Right kidney (tissue), 1 donor: ENCODE measurements around the gene USP35.
"Not testable (repeated sequence)": the region's sequence is repeated elsewhere in the genome, so short reads cannot be mapped to it uniquely, and the experiment has no call there.

ENCODE experiments used
- DNase-seq: peaks from one replicate; pipeline ENCODE4 v3.0.0-alpha.2; 2016

The USP35 gene

DNA sequence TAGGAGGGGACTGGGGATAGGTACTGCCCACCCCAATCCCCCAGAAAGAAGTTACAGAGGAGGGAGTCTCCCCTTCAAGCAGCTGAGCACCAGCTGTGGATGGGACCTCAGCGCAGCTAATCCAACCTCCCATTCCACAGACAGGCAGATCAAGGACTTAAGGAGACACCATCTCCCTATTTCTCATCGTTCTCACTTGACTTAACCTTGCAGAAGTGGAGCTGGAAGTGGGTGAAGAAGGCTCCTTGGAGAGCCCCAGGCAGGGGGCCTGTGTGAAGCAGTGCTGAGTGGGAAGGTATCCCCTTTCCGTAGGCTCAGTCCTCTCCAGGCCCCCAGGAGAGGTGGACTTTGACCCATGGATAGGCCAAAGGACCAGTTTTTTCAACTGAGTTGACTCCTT lies 27.3 kb downstream of the USP35 start:
- DNase-seq, result no peak

DNA sequence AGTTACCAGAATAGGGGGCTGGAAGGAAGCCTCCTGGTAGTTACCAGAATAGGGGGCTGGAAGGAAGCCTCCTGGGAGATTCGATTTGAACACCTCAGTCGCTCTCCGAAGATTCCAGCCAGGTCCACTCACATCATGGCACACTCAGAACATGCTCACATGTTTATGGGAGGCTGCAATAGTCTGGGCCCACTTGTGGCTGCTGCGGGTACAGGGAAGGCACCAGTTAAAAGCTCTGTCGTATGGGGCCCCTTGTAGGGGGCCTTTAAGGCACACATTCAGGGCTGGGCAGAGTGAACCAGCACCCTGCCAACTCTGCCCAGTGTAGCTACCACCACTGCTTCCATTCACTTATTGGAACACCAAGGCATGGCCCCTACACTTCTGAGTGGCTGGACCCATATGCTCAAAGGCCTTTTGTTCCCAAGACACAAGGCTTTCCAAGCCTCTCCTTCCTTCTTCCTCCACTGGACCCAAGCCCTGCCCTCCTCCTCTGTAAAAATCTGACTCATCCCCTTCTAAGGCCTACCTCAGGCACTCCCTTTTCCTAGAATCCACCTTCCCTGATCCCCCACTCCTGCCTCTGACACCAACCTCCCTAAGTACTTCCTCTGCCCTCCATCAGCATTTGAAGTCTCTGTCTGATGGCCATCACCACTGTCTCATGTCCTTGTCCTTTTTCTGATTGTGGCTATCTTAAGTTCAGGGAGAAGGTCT lies 28.0 kb downstream of the USP35 start:
- DNase-seq, result no peak

- no peak for DNase-seq
Observed at GRCh38 chr11:78217650-78218541, 29.2 kb downstream of the USP35 start.

- no peak for DNase-seq
Observed at GRCh38 chr11:78218707-78219492, 30.2 kb downstream of the USP35 start.

DNA sequence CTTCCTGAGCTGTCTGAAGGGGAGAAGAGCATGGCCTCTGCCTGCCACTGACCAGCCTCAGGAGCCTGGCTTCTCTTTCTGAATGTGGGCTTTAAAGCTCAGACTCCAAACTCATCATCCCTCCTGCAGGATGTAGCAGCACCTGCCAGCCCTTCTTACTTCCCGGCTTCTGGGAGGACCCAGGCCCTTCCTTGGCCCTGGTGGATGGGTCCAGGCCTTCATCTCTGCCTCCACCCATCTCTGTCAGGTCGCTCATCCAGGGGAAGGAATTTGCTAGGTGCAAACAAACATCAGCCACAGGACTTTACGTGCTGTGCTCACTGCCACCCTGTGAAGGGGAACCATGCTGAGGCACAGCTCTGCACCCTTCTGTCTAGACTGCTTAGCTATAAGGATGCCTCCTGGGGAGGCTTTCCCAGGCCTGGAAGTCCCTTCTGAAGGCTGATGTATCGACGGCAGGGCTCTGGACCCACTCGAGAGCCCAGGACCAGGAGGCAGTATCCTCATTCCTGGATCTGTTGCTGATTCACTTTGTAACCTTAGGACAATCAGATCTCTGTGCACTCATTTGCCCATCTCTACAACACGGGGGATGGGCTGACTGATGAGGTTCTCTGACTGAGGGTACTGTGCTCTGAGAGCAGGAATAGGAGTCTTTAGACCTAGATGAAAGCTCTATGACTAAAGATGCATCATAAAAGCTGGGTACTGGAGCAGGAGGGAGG lies 30.9 kb downstream of the USP35 start:
- no peak for DNase-seq

GRCh38 chr11:78220218-78221157 lies 31.8 kb downstream of the USP35 start:
- no peak for DNase-seq

DNA sequence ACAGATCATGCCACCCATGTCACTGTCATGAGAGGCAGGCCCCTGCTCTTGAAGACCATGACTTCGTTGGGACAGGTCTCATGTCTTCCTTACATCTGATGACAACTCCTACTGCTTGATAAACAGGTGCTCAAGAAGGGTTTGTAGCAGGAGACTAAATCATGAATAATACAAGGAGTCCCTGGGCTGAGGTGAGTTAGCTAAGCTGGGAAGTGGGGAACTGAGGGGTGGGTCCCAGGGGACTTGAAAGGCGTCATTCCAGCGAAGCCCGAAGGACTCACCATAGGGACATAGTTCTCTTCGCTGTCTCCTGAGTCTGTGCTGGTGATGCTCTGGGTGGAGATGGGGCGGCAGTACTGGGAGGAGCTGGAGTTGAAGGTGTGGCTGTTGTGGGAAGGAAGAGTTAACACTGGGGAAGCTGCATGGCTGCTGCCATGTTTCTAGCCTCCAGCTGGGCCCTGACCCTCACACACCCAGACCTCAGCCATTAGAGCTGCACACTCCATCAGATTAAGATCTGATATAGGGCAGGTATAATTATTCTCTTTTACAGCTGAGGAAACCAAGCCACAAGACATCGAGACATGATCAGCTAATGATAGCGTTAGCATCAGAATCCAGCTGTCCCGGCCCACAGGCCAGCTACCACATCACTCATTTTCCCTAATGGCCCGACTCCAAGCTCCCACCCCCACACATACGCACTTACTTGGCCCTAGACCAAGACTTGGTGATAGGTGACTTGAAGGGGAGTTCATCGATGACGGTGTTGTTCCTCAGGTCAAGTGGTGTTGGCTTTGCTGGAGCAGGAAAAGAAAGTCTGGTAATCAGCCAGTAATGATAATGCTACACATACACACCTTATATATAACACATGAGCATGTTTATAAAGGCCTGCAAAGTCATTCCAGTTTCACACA lies 32.9 kb downstream of the USP35 start:
- no peak for DNase-seq

- not testable (repeated sequence) for DNase-seq
Observed at GRCh38 chr11:78222726-78223125, 34.0 kb downstream of the USP35 start.

GRCh38 chr11:78223320-78223954 lies 34.7 kb downstream of the USP35 start:
- DNase-seq, result no peak

DNA sequence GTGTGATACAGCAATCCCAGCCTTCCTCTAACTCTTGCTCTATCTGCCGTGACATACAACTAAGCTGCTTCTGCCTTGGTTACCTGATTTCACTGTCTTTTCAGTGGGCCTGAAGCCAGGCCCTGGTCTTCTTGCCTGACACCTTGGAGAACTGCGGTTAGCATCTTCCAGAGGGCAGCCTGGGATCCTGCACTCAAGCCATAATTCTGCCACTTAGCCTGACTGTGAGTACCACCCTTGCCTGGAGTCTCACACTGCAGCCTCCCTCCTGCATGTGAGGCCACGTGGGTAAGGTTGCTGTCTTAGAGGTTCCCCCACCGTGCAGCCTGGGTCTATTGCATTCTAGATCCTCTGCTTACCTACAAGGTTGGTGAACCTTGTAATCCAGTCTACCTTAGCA lies 35.8 kb downstream of the USP35 start:
- no peak for DNase-seq

- no peak for DNase-seq
Observed at GRCh38 chr11:78224906-78225420, 36.2 kb downstream of the USP35 start.

DNA sequence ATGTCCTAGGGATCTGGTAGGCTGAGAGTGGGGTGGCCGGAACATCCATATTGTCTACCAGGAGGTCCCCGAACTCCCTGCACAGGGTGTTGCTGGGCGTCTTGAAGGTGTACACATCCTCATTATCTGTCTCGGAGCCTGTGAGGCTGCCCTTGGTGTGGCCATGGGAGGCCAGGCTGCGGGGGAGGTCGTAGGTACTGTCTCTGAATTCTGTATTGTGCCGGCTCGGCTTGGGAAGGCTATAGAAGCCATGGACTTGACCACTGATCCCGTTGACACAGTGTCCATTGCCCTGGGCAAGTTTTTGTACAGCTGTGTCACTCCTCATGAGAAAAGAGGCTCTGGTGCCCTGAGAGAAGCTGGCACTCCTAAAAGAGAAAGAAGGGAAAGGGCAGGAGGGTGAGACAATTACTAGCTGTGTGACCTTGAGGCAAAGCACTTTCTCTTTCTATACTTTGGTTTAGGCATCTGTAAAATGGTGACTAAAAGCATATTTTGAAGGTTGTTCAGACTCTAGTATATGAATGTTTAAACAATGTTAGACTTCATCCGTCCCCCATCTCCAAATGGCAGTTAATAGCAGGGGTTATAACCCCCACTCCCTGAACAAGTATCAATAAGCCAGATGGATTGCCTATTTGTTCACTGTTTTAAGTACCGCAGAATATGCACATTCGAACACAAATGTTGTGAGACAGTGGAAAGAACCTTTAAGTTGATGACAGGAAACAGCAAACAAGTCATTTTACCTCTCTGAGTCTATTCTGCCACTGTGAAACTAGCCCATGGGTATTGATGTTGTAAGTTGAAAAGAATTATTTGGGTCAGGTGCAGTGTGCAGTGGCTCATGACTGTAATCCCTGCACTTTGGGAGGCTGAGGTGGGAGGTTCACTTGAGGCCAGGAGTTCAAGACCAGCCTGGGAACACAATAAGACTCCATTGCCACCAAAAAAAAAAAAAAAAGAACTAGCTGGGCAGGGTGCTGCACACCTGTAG lies 38.3 kb downstream of the USP35 start:
- no peak for DNase-seq

GRCh38 chr11:78227921-78228320 lies 39.2 kb downstream of the USP35 start:
- DNase-seq, result no peak

DNA sequence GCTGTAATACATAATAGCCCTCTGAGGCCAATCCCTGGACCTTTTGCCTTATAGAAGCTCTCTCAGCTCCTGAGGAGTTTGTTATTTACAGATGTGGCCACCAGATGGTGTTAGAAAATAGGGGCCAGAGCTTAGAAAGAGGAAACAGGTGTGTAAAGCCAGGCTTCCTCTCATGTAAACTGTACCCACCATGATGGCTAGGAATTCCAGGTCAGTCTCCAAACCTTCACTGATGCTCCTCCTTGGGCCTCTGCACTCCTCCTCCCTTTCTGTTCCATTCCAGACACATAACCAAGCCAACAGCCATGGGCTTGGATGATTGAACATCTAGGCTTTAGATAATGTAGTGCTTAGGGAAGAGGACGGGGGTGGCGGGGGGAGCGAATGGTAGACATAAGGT lies 39.7 kb downstream of the USP35 start:
- peak; percentile 31 for DNase-seq

GRCh38 chr11:78229106-78229505 lies 40.4 kb downstream of the USP35 start:
- DNase-seq, result no peak

- no peak for DNase-seq
Observed at GRCh38 chr11:78230161-78230877, 41.6 kb downstream of the USP35 start.

DNA sequence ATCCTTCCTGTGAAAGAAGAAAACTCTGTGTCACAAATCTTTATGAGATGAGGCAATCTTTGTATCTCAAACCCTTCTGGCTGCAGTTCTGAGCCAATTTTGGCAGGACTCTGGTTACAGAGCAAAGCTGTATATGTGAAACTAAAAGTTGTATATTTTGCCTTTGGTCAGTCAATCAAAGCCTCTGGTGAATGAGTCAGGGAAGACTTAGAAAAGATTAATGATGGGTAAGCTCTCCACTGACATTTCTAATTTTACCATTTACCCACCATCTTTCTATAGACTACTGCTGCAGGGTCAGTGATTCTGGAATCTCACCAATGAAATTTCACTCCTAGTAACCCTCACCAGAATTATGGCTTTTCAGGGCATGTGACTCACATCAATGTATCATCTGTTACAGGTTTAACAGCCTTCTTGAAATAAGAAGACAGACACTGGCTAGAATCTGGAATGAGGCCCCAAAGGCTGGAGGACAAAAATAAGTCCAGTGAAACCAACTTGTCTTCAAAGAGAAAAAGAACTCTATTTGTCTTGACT lies 43.3 kb downstream of the USP35 start:
- no peak for DNase-seq
